A204.1 (cell line): ENCODE results near the gene GRK3.
A peak's percentile ranks its signal among the peaks of the same experiment; 100 is the strongest.

Experiments
- FAIRE-seq: peaks from 2 replicates; lab custom pipeline; 2012; peaks lifted over from hg19 to GRCh38; lab: Jason Lieb, UNC

Gene GRK3

GRCh38 chr22:25663654-25664053 lies 99.2 kb downstream of the GRK3 start:
- FAIRE-seq = no peak

DNA sequence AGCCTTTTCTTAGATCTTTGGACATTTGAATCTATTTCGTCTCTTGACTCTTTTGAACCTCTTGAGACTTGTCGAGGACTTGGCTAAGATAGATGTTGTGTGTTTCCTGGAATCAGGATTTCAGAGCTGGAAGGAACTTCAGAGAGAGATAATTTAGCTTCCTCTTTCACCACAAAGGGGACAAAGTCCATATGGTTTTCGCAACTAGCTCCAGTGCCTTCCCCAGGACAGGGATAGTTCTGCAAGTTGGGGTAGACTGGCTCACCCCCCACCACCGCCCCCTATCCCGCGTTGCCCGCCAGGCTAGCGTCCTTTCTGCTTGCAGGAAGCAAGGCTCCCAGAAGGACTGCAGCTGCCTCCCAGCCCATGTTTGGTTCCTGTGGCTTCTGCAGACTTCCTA lies 101.8 kb downstream of the GRK3 start:
- FAIRE-seq = no peak

GRCh38 chr22:25668437-25668836 lies 104.0 kb downstream of the GRK3 start:
- FAIRE-seq = no peak

DNA sequence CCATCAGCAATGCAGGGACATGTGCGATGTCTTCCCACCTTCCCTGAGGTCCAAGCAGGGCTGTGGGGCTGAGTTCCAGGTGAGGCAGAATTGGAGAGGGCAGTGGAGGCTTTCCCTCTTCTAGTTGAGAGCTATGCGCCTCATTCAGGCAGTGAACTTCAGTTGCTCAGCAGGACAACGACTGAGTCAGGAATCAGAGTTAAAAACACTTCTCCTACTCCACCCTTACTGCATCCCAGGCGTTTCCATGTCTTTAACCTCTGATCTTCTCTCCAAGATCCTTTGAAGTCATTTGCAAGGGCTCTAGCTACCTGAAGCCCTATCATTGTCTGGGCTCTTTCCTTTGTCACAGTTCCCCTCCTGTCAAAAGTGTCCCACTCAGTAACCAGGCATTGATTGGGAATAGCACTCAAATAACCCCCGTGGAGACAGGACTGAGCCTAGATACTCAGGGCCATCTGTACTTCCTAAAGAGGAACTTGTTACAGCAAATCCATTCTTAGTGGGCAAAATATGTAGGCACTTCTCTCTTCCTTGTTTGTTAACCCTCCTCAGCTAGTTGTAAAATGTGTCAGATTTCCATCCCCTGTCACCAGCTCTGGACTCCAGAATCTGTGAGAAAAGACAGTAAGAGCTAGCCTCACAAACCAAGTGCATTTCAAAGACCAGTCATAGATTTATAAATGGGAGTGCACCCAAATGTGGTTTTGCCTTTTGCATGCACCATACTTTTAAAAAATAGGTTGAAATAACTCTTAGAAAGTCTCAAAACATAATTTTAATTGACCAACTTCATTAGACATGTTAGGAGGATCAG lies 105.0 kb downstream of the GRK3 start:
- FAIRE-seq = no peak

- no peak for FAIRE-seq
Measured at GRCh38 chr22:25670070-25670461, 105.6 kb downstream of the GRK3 start.

- FAIRE-seq = peak; percentile 40
Measured at GRCh38 chr22:25672289-25673084, 108.0 kb downstream of the GRK3 start.

- FAIRE-seq = no peak
Measured at GRCh38 chr22:25673713-25674112, 109.2 kb downstream of the GRK3 start.

- FAIRE-seq = no peak
Measured at GRCh38 chr22:25677631-25678030, 113.2 kb downstream of the GRK3 start.

GRCh38 chr22:25680051-25680450 lies 115.6 kb downstream of the GRK3 start:
- no peak for FAIRE-seq

DNA sequence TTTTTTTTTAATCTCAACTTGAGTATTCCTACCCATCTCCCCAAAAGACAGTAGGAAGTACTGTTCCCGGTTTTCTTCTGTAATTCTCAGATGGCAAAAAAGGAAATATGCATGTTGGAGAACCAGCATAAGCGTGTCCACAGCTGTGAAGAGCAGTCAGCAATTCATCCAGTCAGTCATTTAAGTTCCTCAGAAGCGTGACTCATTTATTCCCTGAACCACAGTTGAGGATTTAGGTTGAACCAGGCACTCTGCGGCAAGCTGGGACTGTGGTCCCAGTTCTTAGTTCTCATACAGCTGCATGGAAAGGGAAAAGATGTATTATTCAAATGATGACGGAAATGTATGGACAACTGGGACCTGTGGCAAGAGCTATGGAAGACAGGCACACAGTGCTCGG lies 116.5 kb downstream of the GRK3 start:
- FAIRE-seq = no peak

DNA sequence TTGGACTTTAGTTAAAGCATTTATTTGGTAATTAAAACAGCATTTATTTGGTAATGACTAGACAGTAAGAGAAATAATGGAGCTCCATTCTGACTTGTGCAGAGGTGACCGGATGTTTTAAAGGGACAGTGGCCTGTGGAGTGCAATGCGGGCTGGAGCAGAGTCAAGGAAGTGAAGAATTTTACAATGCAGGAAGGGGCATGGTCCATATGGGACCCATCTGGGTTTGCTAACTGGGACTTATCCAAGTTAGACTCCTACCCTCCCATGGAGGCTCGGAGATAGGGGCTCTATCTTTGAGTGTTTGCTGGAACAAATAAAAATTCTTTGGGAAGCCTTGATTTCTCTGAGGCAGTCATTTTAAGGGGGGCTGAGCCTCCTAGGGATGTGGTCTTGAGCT lies 117.6 kb downstream of the GRK3 start:
- FAIRE-seq = no peak

DNA sequence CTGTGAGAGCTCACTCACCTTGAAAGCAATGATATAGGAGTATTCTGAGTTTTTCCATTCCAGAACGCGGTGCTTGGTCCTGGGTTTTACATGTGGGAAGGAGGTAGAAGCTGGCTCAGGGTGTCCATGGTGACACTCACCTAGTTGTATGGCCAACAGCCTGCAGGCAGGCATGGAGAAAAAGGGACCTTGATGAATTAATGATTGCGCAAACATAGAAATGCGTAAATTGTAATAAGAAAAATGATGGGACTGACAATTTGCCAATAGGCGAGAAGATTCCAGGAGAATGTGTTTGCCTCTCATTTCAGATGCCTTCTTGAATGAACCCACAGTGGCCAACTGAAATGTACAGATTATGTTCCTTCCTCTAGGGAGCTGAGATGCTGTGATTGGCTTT lies 124.2 kb downstream of the GRK3 start:
- FAIRE-seq = no peak

DNA sequence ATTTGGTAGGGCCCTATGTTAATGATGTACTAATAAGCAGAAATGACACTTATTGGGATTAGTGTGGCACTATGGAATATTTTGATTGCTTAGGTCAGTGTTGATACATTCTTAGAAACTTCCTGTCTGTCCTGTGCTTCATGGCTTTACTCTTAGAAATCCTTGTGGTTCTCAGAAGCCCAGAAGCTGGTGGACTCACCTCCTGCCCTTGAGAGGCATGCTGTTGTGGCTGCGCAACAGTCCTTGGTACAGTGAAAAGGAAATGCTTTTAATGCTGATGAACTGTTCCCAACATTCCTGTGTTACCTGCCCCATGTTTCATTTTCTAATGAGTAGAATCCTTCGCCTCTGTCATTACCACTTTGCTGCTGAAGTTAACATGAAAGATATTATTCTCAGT lies 125.2 kb downstream of the GRK3 start:
- no peak for FAIRE-seq

GRCh38 chr22:25690798-25691197 lies 126.3 kb downstream of the GRK3 start:
- FAIRE-seq = no peak

DNA sequence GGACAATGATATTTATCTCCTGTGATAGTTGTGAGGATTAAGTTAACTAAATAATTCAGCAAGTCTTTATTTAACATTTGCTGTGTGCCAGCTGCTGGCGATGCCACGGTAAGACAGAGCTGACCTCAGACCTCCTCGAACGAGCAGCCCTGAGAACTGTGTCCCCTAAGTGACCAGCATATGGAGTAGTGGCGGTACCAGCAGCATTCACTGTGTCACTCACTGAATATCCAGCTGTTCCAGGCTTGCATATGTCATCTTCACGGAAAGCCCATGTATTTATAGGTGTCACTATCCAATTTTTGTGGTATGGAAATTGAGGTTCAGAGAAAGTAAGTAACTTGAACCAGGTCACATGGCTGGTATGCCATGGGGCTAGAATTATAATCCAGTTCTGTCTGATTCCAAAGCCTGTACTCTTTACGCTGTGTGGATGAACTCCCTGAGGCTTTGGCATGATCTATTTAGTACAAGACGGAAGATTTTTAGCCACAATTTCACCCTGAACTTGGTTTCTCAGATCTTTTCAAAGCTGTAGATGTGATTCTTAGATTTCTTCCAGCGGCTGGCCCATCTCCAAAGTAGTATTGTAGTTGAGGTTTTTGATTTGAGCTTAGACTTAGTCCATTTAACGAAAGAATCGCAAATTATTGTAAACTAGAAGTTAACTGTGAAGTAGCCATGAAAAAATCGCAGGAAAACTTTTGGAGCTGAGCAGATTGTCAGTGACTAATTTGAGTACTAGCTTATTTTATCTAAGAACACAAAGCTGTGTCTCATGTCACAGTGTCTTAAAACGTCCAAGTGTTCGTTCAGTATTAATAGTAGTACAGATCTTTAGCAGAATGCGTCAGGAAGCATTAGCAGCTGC lies 128.2 kb downstream of the GRK3 start:
- no peak for FAIRE-seq

- no peak for FAIRE-seq
Measured at GRCh38 chr22:25693268-25693565, 128.7 kb downstream of the GRK3 start.

- FAIRE-seq = no peak
Measured at GRCh38 chr22:25694196-25694907, 129.9 kb downstream of the GRK3 start.

GRCh38 chr22:25695146-25695545 lies 130.7 kb downstream of the GRK3 start:
- no peak for FAIRE-seq

GRCh38 chr22:25696763-25697162 lies 132.3 kb downstream of the GRK3 start:
- no peak for FAIRE-seq

DNA sequence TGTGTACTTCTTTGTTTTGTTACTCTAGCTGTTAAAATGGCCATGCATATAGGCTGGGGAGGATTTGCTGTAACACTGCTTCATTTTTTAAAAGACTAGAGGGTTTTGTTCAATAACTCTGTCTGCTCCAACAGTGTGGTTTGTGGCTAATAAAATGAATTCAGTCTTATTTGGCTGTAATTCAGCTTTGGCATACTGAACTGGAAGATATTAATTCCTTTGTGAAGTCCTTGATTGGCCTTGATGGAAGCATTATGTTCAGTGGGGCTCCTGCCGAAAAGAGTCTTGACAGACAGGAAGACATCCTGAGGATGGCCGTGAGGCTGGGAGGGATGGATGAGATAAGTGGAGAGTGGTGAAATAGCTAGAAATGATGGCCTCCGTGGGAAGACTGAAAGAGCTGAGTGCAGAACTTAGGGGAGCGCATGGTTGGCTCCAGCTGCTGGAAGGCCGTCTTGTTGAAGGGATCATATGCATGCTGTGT lies 132.7 kb downstream of the GRK3 start:
- FAIRE-seq = no peak

- FAIRE-seq = no peak
Measured at GRCh38 chr22:25697978-25698377, 133.5 kb downstream of the GRK3 start.

- FAIRE-seq = no peak
Measured at GRCh38 chr22:25698461-25698860, 134.0 kb downstream of the GRK3 start.
